ENCODE data around the gene CCDC14.
A peak's percentile ranks its signal among the peaks of the same experiment; 100 is the strongest.

CCDC14 gene

DNA sequence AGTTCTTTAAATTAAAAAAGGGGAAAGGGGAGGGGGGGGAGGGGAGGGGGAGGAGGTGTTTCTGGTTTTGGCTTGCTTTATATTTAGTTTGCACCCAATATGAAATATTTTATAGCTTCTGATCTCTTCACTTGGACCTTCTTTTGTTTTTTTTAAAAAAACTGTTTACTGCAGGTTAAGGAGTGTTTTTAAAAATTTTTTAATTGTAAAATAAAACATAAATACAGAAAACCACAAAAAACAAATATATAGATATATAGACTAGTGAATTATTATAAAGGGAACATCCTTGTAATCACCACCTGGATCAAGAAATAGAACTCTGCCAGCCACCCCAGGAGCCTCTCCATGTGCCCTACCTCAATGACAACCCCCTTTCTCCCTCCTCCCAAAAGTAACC is 76.0 kb downstream of the CCDC14 start:
- TF ChIP-seq POLR2A (IDR thresholded peaks at IDR 0.05; ENCODE audit: low read depth, low read length), result no peak
- FAIRE-seq (no peak), DNase-seq (ENCODE audit: insufficient read length, low spot score) (no peak)

DNA sequence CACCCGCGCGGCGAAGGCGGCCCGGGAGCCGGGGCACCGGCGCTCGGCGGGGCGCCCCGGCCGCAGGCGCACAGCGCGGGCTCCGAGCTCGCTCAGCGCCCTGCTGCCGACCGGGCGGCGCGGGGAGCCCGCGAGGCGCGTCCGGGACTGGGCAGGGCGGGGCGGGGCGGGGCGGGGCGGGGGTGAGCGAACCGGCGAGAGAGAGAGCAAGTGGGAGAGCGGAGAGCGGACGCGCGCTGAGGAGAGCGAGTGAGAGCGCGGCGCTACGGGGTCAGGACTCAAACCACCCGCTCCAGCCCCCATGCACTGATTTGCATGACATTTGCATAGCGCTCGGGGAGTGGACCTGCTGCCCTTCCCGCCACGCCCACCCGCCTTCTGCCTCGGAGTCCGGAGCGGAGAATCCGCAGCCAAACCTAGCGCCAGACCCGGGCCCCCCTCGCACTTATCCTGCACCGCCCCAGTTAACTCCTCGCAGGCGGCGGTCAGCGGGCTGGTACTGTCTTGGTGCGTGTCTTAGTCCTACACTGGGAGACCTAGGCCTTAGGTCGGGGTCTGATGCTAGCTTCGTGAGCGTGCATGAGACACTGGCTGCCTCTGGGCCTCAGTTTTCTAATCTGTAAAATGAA is 76.7 kb downstream of the CCDC14 start, which contains the start of gene MYLK:
Gene MYLK (minus strand): TSS at position 130 of the 629 bp plus-strand sequence. CDS start 90,491 bp downstream, outside the sequence.
- FAIRE-seq, result no peak
- TF ChIP-seq POLR2A (IDR thresholded peaks at IDR 0.05; ENCODE audit: low read depth, low read length), result peak; percentile 51
- peak; percentile 84 for DNase-seq (ENCODE audit: insufficient read length, low spot score)

DNA sequence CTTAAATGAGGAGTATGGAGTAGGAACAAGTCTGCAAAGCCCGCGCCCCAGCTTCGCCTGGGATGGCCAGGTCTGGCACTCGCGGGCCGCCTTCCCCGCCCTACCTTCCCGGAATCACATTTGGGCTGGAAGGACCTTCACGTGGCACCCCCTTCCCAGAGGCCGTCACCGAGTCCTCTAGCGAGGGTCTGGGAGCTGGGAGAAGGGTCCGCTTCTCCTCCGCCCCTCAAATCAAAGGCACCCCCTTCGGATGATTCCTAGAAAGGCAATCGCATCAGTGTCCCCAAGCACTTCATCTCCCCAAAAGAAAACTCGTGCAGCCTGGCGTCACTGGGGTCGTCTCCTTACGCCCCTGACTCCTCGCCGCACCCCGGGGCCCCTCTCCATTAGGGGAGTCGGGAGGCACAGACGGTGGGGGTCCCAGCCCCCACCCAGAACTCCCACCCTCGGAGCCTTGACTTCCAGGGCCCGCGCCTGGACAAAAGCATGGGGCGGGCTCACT is 77.3 kb downstream of the CCDC14 start:
- FAIRE-seq, result no peak

DNA sequence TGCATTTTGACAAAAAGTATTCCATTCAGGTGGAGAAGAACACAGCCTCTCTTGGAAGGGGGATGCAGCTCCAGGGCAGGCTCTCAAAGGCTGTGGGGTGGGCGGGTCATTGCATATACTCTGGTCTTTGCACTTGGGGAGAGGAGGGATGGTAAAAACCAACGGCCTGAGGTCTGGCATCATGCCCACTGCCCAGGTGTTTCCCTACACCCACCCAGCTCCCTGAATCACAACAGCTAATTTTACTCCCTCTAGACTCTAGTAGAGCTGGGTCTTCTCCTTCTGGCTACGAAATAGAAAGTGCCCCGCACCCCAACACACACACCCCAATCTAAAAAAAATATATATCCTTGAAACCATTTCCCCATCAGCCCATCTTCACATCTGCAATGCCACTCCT is 77.9 kb downstream of the CCDC14 start:
- FAIRE-seq, result no peak
- no peak for DNase-seq (ENCODE audit: insufficient read length, low spot score)
- TF ChIP-seq POLR2A (IDR thresholded peaks at IDR 0.05; ENCODE audit: low read depth, low read length), result no peak

More for the DNA sequence above, 77.3 kb downstream of the CCDC14 start:
- no peak for TF ChIP-seq POLR2A (IDR thresholded peaks at IDR 0.05; ENCODE audit: low read depth, low read length)
- no peak for DNase-seq (ENCODE audit: insufficient read length, low spot score)

DNA sequence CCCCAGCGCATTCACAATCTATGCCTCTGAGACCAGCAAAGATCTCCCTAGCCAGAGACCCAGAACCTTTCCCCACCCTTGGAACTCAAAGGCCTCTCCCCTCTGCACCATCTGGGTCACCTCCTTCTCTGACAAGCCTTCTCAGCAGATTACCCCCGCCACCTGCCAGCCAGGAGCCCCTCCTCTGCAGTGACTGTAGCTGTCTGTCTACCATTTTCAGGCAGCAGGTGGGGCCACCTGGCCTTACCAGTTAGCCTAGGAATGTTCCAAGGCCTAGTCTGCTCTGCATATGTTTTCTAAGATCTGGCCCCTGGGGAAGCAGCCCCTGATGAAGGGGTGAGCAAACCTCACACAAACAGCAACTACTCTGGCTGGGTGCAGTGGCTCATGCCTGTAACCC is 79.3 kb downstream of the CCDC14 start:
- no peak for TF ChIP-seq POLR2A (IDR thresholded peaks at IDR 0.05; ENCODE audit: low read depth, low read length)
- FAIRE-seq (no peak), DNase-seq (ENCODE audit: insufficient read length, low spot score) (no peak)

DNA sequence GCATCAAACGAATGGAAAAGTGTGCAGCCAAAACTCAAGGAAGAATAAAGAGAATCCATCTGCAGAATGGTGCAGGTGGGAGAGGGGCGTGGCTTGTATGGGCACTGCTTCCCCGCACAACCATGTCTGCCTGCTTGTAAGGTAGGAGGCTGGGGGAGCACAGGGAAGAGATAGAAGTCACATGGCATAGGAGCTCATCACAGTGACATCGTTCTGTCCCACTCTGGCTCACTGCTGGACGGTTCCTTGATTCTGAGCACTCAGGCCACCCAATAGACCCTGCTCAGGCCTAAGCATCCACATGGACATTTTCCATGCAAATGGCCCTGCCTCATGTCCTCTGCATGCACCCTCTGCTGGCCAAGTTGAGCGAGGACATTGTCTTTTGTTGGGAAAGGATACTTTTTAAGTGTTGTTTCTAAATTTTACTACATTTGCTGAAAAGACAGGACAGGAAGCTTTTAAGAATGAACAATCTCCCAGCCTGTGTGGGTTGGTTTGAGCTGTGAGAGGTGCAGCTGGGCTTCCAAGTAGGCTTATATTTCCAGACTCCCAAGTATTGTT is 79.9 kb downstream of the CCDC14 start:
- no peak for TF ChIP-seq POLR2A (IDR thresholded peaks at IDR 0.05; ENCODE audit: low read depth, low read length)
- FAIRE-seq (no peak), DNase-seq (ENCODE audit: insufficient read length, low spot score) (peak; percentile 41)

DNA sequence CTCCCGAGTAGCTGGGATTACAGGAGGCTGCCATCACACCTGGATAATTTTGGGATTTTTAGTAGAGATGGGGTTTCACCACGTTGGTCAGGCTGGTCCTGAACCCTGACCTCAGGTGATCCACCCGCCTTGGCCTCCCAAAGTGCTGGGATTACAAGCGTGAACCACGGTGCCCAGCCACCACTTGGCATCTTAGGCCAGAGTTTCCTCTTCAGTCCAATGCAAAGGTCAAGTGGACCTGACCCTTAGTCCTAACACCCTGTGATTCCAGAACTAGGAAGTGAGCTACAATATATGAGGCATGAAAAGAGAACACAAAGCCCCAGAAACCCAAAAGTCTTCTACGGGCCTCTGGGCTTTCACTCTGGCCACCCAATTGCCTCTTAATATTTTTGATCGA is 82.2 kb downstream of the CCDC14 start:
- DNase-seq (ENCODE audit: insufficient read length, low spot score) (no peak), FAIRE-seq (no peak)
- TF ChIP-seq POLR2A (IDR thresholded peaks at IDR 0.05; ENCODE audit: low read depth, low read length), result no peak

DNA sequence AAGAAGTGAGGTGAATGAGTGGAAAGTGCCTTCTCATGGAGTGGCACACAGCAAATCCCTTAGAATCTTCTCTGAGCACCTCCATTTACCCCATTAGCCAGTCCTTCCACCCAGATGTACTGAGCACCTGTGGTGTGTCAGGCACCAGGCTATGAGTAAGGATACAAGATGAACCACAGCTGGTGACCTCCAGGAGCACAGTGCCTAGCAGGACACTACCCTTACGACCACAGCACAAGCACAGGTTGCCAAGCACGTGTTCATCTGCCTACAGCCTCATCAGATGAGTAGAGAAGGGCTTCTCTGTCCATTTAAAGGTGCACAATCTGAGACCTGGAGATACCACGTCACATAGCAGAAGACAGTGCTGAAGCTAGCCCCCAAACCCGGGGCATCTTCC is 83.1 kb downstream of the CCDC14 start:
- no peak for TF ChIP-seq POLR2A (IDR thresholded peaks at IDR 0.05; ENCODE audit: low read depth, low read length)
- FAIRE-seq, result no peak
- no peak for DNase-seq (ENCODE audit: insufficient read length, low spot score)

DNA sequence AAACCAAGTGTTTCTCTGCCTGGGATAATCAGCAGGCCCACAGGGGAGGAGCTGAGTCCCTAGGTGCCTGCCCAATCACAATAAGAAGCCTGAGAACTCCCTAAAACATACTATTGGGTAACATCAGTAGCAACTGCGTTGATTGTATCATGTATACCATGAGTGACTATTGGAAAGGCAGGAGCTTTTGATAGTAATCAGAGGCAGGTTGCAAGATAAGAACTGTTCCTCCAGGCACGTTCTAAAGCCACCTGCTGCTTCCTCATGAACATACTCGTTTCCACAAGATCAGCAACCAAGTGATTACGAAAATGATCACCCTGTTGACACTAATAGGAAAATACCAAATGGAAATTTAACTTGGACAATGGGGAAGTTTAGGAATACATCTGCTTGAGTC is 83.6 kb downstream of the CCDC14 start:
- no peak for DNase-seq (ENCODE audit: insufficient read length, low spot score)
- FAIRE-seq, result no peak
- no peak for TF ChIP-seq POLR2A (IDR thresholded peaks at IDR 0.05; ENCODE audit: low read depth, low read length)

DNA sequence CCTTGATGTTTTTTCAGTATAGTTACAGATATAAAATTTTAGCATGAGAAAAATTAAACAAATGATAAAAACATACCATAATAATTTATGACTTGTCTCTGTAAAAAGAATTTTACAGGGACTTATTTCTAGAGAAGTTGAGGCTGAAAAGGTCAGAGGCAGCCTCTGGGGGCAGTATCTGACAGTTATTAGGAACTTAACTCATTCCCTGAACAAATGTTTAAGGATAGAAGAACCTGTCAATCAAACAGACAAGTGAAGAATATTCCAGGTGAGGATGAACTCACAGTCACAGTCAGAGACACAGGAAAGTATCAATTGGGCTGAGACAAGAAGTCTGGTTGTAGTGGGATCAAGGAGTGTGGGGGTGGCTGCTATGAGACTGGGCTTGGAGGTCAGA is 84.2 kb downstream of the CCDC14 start:
- DNase-seq (ENCODE audit: insufficient read length, low spot score) (no peak), FAIRE-seq (no peak)
- no peak for TF ChIP-seq POLR2A (IDR thresholded peaks at IDR 0.05; ENCODE audit: low read depth, low read length)

DNA sequence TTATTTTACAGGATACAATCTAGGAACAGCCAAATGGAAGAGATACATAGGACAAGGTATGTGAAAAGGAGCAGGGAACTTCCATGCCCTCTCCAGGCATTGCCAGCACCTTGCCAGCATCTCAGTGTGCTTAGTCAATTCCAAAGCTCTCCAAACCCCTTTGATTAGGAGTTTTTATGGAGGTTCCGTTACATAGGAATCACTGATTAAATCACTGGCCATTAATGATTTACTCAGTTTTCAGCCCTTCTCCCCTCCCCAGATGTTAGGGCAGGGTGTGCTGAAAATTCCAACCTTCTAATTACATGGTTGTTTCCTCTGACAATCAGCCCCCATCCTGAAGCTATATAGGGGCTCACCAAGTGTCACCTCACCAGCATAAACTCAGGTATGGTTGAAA is 88.4 kb downstream of the CCDC14 start:
- FAIRE-seq (no peak), DNase-seq (ENCODE audit: insufficient read length, low spot score) (no peak)
- TF ChIP-seq POLR2A (IDR thresholded peaks at IDR 0.05; ENCODE audit: low read depth, low read length), result no peak

DNA sequence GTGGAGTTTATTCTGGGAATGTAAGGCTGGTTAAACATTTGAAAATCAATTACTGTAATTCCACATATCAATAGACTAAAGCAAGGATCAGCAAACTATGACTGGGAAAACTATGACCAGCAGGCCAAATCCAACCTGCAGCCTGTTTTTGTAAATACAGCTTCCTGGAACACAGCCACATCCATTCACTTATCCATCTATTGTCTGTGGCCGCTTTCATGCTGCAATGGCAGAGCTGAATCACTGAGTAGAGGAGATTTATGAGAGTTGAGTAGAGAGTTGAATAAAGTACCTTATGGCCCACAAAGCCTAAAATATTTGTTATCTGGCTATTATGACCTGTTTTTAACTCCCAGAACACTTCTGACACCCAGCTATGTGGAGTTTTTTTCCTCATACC is 89.1 kb downstream of the CCDC14 start:
- FAIRE-seq, result peak; percentile 97
- no peak for TF ChIP-seq POLR2A (IDR thresholded peaks at IDR 0.05; ENCODE audit: low read depth, low read length)
- DNase-seq (ENCODE audit: insufficient read length, low spot score), result no peak

DNA sequence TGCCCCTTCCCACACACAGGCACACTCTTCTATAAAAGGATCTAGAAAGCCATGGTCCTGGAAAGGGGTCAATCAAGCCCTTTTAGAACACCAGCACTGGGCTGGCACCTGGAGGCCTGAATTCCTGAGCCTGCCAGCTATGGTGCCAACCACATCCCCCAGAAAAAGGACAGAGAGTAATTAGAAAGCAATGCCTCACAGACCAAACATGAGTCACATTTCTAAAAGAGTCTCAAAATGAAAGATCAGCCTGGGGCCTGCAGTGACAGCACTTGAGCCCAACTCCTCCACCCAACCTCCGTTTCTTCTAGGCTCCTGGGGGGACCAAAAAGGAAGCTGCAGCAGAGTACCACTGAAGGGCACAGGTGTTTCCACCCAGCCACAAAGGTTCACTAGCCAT is 91.0 kb downstream of the CCDC14 start:
- peak; percentile 94 for FAIRE-seq

DNA sequence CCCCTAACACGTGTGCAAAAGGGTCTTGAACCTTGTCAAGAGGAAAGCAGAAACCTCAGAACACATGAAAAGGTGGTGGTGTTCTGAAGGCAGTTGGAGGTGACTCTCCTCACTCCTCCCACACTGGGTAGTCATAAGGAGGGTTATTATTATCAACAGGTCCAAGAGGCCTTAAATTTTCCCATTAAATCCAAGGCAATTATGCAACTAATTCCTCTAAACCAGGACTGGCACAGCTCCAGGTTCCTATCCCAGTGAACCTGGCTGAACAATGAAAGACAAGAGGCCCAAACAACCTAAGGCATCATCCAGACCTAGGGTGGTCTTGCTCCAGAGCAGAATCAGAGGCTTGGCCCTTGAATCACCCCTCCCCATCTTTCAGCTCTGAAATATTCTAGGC is 91.9 kb downstream of the CCDC14 start:
- no peak for FAIRE-seq
- no peak for TF ChIP-seq POLR2A (IDR thresholded peaks at IDR 0.05; ENCODE audit: low read depth, low read length)

More for the DNA sequence above, 91.0 kb downstream of the CCDC14 start:
- no peak for TF ChIP-seq POLR2A (IDR thresholded peaks at IDR 0.05; ENCODE audit: low read depth, low read length)
- DNase-seq (ENCODE audit: insufficient read length, low spot score), result peak; percentile 79

DNA sequence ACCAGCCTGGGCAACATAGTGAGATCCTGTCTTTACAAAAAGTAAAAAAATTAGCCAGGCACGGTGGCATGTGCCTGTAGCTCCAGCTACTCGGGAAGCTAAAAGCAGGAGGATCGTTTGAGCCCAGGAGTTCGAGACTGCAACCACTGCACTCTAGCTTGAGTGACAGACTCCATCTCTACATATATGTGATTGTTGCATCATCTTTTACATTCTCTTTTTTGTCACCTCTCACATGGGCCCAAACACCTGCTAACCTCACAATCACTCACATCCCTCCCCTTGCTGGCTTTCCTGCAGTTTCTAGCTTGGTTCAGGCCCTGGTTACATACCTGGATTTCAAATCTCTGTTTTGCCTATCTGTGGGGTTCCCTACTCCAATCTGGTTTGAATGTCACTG is 96.3 kb downstream of the CCDC14 start:
- FAIRE-seq, result no peak
- no peak for TF ChIP-seq POLR2A (IDR thresholded peaks at IDR 0.05; ENCODE audit: low read depth, low read length)
- DNase-seq (ENCODE audit: insufficient read length, low spot score), result no peak

More for the DNA sequence above, 91.9 kb downstream of the CCDC14 start:
- no peak for DNase-seq (ENCODE audit: insufficient read length, low spot score)

Data from H54 (cell line).